Activated T-cell treated with anti-CD3 and anti-CD28 coated beads for 48 hours (primary cell): ENCODE results near the gene SAMD10.
"Not testable (repeated sequence)": the region's sequence is repeated elsewhere in the genome, so short reads cannot be mapped to it uniquely, and the experiment has no call there.

Experiments used
- DNase-seq: peaks from one replicate; pipeline ENCODE4 v3.0.0-alpha.2; 2020; ENCODE audit warnings: low read depth

The SAMD10 gene

DNA sequence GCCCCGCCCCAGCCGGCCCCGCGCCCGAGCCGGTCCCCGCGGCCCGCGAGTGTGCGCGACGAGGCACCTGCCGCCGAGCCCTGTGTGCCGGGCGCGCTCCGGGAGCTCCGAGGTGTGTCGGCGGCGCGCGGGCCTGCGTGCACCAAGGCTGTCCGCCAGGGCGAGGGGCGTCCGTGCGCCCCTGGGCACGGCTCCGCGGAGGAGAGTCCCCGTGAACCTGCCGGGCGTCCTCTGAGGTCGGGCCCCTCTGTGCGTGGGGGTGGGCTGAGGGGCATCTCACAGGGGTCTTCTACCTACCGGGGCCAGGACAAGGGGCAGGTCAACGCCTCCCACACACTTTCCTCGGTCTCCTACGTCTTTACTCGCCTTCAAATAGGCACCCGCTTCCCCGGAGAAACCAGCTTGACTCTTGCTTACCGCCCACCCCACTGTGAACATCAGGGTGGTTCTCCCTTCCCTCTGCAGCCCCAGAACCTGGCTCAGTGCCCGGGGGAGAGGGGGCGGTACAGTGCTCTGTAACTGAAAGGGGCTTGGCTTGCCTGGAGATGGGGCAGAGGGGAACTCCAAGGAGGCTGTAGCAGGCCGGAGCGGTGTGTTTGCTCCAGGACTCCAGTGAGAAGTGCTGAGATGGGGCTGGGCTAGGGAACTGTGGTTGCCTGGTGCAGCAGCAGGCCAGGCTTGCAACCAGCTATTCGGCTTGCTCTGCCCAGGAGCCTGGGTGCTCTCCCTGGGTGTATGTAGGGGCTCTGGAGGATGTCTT lies at the start of gene SAMD10:
TSS of gene SAMD10 (minus strand) at position 86 of the 760 bp plus-strand sequence. CDS start 175 bp downstream, outside the sequence.
- peak; percentile 77 for DNase-seq

DNA sequence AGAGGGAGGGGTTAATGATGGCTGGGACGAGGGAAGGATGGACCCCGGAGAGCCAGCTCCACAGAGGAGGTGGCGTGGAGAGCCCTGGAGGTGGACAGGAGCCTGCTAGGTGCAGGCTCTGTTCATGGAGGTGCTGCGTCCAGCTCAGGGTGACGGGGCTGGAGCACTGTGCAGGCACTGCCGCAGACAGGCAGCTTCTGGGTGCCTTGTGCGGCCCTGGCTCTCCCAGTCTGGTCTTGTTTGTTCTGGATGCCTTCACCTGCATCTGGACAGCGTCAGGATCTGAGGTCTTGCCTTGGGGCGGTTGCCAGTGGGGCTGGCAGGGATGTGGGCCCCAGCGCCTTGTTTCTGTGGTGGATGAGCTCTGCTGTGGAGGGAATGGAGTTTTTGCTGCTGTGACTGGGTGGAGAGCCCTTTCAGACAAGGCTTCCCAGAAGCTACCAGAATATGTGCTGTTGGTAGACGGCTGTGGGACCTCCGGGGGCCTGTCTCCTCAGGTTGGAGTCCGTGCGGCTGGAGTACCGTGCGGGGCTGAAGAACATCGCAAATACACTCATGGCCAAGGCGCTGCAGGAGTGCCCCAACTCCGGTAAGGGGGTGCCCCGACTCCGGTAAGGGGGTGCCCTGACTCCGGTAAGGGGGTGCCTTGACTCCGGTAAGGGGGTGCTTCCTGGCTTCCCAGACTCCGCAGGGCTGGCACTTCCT lies 48.7 kb upstream of the SAMD10 start:
- no peak for DNase-seq

DNA sequence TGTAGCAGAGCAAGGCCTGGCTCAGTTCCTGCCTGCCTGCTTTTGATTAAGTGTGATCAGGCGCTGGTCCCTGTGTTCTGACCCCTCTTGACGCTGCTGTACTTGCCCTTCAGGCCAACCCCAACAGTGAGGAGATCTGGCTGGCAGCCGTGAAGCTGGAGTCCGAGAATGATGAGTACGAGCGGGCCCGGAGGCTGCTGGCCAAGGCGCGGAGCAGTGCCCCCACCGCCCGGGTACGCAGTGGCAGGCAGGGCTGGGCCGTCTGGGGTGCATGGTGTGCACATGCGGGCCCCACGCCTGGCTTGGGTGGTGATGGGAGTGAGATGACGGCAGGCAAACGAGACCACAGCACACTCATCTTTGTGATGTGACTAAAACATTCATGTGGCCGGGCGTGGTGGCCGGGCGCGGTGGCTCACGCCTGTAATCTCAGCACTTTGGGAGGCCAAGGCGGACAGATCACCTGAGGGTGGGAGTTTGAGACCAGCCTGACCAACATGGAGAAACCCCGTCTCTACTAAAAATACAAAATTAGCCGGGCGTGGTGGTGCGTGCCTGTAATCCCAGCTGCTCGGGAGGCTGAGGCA lies 46.5 kb upstream of the SAMD10 start:
- DNase-seq: no peak

DNA sequence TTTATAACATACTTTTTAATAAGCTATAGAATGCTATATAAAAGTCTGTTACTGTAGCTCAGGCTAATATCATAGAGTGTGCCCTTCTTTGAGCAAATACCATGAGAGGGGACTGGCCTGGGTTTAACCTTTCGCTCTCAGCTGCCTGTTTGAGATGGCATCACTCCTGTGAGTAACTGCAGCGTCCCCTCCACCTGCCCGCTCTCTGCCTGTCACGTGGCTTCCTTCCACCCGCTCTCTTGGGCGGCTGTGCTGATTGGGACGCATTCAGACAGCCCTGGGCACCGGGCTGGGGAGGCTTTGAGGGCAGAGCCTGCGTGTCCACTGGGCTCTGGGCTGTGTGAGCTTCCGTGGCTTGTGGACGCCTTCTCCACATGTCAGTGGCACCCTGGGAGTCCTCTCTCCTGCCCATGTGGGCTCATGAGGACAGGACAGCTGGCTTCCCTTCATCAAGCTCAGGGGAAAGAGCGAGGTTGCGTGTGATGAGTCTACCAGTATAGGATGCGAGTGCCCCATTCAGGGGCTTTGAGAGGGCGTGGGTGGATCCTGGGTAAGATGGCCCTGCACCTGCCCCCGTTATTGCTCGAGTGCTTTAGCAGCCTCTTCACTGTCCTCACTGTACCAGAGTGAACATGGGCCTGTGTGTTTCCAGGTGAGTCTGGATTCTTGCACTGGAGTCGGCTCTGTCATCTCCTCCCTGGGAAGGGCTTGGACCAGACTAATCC lies 45.8 kb upstream of the SAMD10 start:
- DNase-seq: no peak

DNA sequence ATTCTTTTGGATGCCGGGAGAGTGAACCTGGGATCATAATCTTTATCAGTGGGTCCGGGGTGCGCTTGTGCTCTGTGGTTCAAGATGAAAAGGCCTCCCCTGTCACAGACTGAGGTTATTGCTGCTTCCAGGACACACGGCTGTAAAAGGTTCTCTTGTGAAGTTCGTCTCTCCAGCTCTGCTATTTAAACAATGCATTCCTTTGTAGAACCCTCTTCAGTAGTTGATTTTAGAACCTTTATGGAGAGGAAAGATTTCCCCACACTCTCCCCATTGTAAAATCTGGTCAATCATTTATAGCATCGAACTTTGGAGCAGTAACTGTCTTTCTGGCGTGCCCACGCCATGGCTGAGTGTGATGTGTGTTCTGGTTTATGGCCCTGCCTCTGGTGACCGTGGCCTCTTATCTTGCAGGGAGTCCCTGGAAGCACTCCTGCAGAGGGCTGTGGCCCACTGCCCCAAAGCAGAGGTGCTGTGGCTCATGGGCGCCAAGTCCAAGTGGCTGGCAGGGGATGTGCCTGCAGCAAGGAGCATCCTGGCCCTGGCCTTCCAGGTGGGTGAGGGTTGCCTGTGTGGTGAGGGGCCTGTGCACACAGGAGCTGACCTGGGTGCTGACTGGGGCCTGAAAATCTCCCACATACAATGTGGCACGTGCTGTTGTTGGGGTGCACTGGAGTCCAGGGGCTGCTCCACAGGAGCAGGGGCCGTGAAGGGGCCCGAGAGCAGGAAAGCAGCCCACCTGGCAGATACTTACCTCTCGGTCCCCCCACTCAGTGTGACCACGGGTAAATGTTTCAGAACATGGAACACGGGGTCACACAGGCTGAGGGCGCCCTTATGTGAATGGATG lies 44.9 kb upstream of the SAMD10 start:
- DNase-seq: no peak

DNA sequence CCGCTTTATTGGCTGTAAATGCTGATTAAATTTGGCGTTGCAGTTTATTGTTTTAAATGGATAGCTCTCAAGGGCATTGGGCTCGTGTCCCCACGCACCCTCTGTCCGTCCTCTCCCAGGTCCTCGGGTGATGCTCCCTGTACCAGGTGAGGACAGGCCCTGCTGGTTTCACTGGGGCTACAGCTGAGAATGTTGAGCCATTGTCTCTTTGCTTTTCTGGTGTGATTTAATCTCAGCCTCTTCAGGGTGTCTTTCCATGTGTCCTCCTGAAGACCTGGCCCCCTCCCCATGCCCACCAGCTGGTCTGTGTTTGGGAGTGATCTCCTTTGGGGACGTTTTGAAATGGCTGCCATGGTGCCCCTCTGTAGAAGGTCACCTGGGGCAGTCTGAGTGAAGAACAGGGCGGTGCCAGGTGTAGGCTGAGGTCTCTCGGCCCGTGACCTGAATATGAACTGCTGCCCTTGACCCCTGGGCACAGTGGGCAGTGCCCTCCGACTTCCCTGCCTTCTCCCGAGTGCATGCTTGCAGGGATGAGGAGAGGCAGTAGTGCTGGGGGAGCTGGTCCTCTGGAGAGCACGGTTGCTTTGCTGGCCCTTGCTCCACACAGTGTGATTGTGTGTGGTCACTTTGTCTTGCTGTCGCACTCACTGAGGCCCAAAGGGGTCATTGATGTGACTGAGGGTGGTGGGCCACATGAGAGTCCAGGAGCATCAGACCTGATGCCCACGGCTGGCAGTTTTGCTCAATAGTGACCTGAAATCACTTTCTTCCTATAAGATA lies 44.1 kb upstream of the SAMD10 start:
- no peak for DNase-seq

DNA sequence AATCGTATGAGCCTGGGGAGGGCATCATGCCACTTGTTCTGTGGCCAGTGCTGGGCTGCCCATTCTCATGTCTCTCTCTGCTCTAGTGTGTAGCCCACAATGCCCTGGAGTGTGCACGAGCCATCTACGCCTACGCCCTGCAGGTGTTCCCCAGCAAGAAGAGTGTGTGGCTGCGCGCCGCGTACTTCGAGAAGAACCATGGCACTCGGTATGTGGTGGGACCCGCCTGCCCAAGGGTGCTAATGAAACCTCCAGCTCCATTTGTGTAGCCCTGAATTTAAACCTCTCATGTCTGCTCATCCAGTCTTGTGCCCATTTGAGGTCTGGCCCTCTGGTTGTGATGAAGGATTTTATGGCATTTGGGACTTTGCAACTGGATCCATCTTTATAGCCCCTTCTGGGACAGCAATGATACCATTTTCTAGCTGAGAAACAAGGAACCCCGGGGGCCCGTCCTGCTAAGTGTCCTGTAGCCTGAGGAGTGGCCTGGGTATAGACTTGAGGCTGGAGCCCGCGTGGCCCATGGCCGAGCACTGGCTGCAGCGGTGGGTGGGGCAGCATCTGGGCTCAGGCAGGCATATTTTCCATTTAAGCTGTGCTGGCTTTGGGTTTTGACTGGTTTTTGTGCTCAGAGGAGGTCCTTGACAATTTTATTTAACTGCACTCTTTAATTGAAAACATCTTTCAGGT lies 43.4 kb upstream of the SAMD10 start:
- DNase-seq: no peak

DNA sequence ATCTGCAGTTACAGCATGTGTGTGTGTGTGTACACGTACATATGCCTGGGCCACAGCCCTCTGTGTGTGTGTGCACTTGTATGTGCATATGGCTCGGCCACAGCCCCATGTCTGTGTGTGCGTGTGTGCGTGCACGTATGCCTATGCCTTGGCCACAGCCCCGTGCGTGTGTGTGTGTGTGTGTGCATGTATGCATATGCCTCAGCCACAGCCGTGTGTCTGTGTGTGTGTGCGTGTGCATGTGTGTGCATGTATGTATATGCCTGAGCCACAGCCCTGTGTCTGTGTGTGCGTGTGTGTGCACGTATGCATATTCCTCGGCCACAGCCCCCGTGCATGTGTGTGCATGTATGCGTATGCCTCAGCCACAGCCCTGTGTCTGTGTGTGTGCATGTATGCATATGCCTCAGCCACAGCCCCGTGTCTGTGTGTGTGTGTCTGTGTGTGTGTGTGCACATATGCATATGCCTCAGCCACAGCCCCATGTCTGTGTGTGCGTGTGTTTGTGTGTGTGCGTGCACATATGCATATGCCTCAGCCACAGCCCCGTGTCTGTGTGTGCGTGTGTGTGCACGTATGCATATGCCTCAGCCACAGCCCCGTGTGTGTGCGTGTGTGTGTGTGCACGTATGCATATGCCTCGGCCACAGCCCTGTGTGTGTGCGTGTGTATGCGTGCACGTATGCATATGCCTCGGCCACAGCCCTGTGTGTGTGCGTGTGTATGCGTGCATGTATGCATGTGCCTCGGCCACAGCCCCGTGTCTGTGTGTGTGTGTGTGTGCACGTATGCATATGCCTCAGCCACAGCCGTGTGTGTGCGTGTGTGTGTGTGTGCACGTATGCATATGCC lies 41.9 kb upstream of the SAMD10 start:
- DNase-seq: no peak

DNA sequence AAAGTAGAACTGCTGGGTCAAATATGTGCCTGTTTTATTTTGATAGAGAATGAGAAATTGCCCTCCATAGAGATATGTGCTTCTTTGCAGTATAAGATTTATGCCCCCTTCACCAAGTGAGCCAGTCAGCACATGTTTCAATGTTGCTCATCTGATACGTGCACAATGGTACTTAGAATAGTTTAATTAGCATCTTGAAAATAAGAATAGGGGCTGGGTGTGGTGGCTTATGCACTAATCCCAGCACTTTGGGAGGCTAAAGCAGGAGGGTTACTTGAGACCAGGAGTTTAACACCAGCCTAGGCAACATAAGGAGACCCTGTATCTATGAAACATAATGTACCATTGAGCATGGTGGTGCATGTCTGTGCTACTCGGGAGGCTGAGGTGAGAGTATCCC lies 36.2 kb upstream of the SAMD10 start:
- no peak for DNase-seq

DNA sequence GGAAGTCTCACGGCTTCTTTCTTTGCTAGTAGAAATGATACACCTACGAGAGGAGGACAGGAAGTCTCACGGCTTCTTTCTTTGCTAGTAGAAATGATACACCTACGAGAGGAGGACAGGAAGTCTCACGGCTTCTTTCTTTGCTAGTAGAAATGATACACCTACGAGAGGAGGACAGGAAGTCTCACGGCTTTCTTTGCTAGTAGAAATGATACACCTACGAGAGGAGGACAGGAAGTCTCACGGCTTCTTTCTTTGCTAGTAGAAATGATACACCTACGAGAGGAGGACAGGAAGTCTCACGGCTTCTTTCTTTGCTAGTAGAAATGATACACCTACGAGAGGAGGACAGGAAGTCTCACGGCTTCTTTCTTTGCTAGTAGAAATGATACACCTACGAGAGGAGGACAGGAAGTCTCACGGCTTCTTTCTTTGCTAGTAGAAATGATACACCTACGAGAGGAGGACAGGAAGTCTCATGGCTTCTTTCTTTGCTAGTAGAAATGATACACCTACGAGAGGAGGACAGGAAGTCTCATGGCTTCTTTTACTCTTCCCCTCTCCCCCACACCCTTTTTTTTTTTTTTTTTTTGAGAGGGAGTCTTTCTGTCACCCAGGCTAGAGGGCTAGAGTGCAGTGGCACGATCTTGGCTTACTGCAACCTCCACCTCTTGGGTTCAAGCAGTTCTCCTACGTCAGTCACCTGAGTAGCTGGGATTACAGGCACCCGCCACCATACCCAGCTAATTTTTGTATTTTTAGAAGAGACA lies 33.1 kb upstream of the SAMD10 start:
- DNase-seq: not testable (repeated sequence)

DNA sequence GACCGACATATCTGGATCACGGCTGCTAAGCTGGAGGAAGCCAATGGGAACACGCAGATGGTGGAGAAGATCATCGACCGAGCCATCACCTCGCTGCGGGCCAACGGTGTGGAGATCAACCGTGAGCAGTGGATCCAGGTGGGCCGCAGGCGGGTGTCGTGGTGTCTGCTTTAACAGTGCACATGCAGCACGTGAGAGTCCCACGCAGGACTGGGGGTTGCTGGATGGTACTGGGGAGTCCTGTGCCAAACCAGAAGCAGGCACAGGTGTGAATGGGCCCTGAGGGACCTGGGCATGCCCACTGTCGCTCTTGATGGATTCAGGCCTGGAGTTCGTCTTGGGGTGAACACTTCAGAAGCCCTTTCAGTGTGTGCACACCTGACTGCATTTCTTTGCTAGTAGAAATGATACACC lies 31.9 kb upstream of the SAMD10 start:
- DNase-seq: no peak

DNA sequence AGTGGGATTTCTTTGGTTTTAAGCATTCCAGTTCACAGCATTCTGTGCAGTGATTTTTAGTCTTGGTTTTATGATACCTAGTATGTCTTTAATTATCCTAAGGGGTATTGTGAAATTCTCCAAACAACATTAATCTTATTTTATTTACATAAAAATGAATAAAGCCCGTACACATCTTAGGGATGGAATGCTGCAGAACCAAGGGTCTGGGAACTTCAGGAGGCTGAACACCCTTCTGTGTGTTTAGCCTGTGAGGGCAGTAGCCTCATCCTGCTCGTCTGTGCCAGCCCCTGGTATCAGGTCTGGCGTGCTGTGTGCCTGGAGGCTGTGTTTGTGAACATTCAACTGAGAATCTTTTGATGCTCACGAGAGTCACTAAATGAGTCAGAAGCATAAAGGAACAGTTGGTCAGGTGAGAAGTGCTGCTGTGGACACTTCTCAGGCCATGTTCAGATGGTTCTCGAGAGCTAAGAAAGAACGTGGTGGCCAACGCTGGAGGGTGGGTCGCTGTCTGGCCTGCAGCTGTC lies 31.3 kb upstream of the SAMD10 start:
- no peak for DNase-seq

DNA sequence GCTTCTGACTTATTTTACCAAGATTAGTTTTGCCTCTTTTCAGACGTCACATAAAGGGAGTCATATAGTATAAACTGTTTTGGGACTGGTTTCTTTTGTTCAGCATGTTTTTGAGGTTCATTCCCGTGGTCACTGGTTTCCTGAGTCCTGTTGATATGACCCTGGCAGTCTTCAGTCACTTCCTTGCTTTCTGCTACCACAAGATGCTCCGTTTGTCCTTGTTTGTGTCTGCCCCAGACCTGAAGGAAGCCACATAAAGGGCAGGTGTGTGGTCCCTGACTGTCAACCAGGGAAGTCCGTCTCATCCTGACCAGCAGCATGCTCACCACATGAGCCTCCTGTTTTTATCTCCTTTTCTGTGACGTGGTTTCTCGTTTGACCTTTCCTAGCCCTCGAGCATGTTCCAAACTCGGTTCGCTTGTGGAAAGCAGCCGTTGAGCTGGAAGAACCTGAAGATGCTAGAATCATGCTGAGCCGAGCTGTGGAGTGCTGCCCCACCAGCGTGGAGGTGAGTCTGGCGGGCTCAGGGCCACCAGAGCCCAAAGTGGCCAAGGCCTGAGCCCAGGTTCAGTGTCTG lies 30.5 kb upstream of the SAMD10 start:
- DNase-seq: no peak

DNA sequence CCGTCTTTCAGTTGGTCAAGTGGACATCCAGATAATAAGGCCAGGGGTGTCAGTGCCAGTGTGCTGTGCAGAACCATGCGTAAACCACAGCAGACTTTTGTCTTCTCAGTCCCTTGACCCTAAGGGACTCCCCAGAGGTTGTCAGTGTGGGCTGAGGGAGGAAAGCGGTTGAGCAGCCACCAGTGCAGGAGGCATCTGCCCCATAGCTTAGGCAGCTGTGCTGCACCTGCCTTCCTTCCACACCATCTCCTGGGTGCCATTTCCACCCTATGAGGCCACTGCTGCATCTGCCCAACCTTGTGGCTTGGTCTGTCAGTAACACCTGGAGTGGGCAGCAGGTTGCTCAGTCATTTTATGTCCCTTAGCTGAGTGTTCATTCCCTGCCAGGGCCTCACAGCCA lies 27.5 kb upstream of the SAMD10 start:
- DNase-seq: no peak

DNA sequence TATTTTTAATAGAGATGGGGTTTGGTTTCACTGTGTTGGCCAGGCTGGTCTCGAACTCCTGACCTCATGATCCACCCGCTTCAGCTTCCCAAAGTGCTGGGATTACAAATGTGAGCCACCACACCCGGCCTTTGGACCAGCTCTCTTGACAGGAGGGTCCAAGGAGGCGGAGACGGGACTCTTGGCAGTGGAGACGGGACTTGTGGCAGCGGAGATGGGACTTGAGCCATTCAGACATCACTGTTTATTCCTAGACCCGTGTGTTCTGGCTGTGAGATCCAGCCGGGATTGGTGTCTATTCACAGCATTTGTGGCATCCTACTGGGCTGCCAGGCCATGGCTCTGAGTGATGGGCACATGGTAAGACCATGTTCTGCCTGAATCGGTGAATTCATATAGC lies 27.0 kb upstream of the SAMD10 start:
- DNase-seq: no peak

DNA sequence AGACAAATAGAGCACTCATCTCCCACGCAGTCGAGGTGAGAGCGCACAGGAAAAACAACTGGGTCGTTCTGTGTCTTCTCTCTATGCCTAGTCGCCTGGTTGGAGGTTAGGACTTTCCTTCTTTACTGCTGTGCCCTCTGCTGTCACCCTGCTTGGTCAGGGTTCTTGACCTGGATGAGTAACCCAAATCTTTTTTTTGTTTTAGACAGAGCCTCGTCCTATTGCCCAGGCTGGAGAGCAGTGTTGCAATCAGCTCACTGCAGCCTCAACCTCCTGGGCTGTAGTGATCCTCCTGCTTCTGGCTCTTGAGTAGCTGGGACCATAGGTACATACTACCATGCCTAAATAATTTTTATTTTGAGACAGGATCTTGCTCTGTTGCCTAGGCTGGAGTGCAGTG lies 26.0 kb upstream of the SAMD10 start:
- no peak for DNase-seq

DNA sequence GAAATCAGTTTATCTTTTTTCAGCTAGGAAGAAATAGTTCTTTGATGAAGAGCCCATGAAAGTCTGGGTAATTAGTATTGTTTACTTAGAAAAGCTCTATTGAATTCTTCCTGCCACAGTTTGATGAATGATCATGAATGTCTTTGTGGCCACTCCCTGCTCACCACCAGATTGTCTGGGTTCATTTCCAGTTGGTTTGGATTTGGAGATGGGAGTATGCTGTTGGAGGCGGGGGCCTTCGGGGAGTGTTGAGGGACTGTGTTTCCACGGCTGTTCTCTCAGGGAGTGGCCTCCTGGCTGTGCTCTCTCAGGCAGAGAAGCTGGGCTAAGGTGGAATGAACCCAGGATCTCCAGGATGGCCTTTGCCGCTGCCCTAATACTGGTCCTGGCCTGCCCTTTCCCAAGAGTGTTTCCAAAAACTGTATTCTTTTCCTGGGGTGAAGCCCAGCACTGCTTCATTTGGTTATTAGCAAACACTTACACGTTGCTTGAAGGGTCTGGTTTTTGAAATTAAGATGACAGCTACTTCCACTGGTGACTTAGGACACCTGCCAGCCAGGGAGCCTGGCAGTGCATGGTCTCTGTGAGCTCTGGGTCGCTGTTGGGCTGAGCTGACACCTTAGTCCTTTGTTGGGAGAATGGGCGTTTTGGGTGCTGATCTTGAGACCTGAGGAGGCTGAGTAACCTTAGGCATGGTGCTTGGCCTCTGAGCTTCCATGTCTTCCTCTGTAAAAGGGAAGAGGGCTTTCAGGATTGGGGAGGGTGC lies 24.7 kb upstream of the SAMD10 start:
- no peak for DNase-seq
